CD8-positive, alpha-beta memory T cell (primary cell): ENCODE data around the gene TIMP3. TPM values are rescaled to one million over a fixed set of nuclear protein-coding genes. Genes with fewer than 3 reads are reported as not detected.
A peak's percentile ranks its signal among the peaks of the same experiment; 100 is the strongest.

Experiments
- CTCF ChIA-PET: fragments of 350-600 bp; sonication (Branson Sonifier 250); formaldehyde crosslinking; loops from one replicate; lab custom pipeline; 2021; ENCODE audit warnings: antibody characterized with exemption; lab: Charles Lee
- POLR2A ChIA-PET: fragments of 350-600 bp; sonication (Branson Sonifier 250); formaldehyde crosslinking; loops from one replicate; lab custom pipeline; 2021; ENCODE audit warnings: antibody characterized with exemption; lab: Charles Lee
- DNase-seq, 5 donors: peaks; one replicate each; pipeline versions ENCODE4 v3.0.0 to v3.0.0-alpha.2; 2020 to 2022; ENCODE audit warnings: mixed read lengths in 1 of 5
- H3K27ac ChIP-seq: one replicate; pipeline ENCODE4 v1.7.0; 2013; ENCODE audit warnings: low read depth, mild to moderate bottlenecking, low read length, moderate library complexity
- H3K27me3 ChIP-seq: 2 replicates; pipeline ENCODE4 v1.7.0; 2013; ENCODE audit warnings: low read length, mild to moderate bottlenecking; ENCODE audit not compliant: insufficient read depth, poor library complexity, severe bottlenecking
- H3K36me3 ChIP-seq: 2 replicates; pipeline ENCODE4 v1.7.0; 2013; ENCODE audit warnings: mild to moderate bottlenecking, low read length, moderate library complexity; ENCODE audit not compliant: insufficient read depth
- H3K4me1 ChIP-seq: 2 replicates; pipeline ENCODE4 v1.7.0; 2013; ENCODE audit warnings: mild to moderate bottlenecking, low read length, moderate library complexity; ENCODE audit not compliant: insufficient read depth
- H3K4me3 ChIP-seq: 2 replicates; pipeline ENCODE4 v1.7.0; 2013; ENCODE audit warnings: mild to moderate bottlenecking, low read length
- H3K9me3 ChIP-seq: 2 replicates; pipeline ENCODE4 v1.7.0; 2013; ENCODE audit warnings: mild to moderate bottlenecking, low read length
- H3K27ac Mint-ChIP-seq, 8 donors: one replicate each; pipeline ENCODE4 v1.8.0; 2020 to 2021; ENCODE audit warnings: mixed read lengths in 8 of 8, mild to moderate bottlenecking in 6 of 8, inconsistent platforms in 3 of 8, moderate library complexity in 3 of 8
- H3K27me3 Mint-ChIP-seq, 2 donors: one replicate each; pipeline ENCODE4 v1.8.0; 2020 to 2021; ENCODE audit warnings: mixed read lengths in 2 of 2, mild to moderate bottlenecking in 1 of 2, moderate library complexity in 1 of 2
- H3K36me3 Mint-ChIP-seq, 3 donors: one replicate each; pipeline ENCODE4 v1.8.0; 2020 to 2021; ENCODE audit warnings: mixed read lengths in 3 of 3, inconsistent platforms in 1 of 3, mild to moderate bottlenecking in 1 of 3
- H3K4me1 Mint-ChIP-seq, 3 donors: one replicate each; pipeline ENCODE4 v1.8.0; 2020 to 2021; ENCODE audit warnings: mixed read lengths in 3 of 3, inconsistent platforms in 1 of 3, mild to moderate bottlenecking in 1 of 3
- H3K4me3 Mint-ChIP-seq, 7 donors: one replicate each; pipeline ENCODE4 v1.8.0; 2020 to 2021; ENCODE audit warnings: mixed read lengths in 7 of 7, mild to moderate bottlenecking in 6 of 7, moderate library complexity in 4 of 7, inconsistent platforms in 2 of 7
- H3K9me3 Mint-ChIP-seq, 5 donors: one replicate each; pipeline ENCODE4 v1.8.0; 2020 to 2022; ENCODE audit warnings: mixed read lengths in 5 of 5, mild to moderate bottlenecking in 3 of 5, moderate library complexity in 2 of 5, inconsistent platforms in 1 of 5
- polyA plus RNA-seq: library from polyadenylated mRNA; unstranded; fragments of 300-500 nt; fragmentation: Illumina TruSeq; gene quantifications from one replicate; pipeline ENCODE4 v1.2.3, GENCODE V29; 2021
- total RNA-seq, 2 experiments: library from RNA; stranded (reverse); gene quantifications; one replicate each; pipeline ENCODE4 v1.2.3, GENCODE V29; 2021

The TIMP3 gene
- total and polyA plus RNA-seq, 3 experiments from 2014 or later: 0.22 to 0.24 TPM; not detected in 1

GRCh38 chr22:32830957-32831356 is 29.5 kb downstream of the TIMP3 start:
- H3K9me3 Mint-ChIP-seq: no peaks in the 10 kb centered on the region
- Histone ChIP-seq H3K27ac (no peak overlapping the region), H3K4me3 (no peak overlapping the region), H3K9me3 (no peaks in the 10 kb centered on the region), H3K4me1 (no peaks in the 10 kb centered on the region), H3K27me3 (no peaks in the 10 kb centered on the region), H3K36me3 (no peaks in the 10 kb centered on the region)
- H3K27ac Mint-ChIP-seq: peak overlapping the region in 2 of 8 donors; percentile 16 to 43
- peaks cover 0 to 4% (median 0%) of the 10 kb centered on the region in 3 donors for H3K4me1 Mint-ChIP-seq
- ChIA-PET POLR2A (no interaction called here), CTCF (interaction anchor here (1.4 kb wide), 1 partner anchor 18 kb away, joined by 3 read pairs; no protein-coding TSS in a partner anchor)
- H3K27me3 Mint-ChIP-seq: no peaks in the 10 kb centered on the region
- no peak overlapping the region for H3K4me3 Mint-ChIP-seq
- no peaks in the 10 kb centered on the region for H3K36me3 Mint-ChIP-seq
- no peak for DNase-seq

- H3K27ac Mint-ChIP-seq: no peak overlapping the region
- no peaks in the 10 kb centered on the region for H3K9me3 Mint-ChIP-seq
- ChIA-PET POLR2A (no interaction called here), CTCF (no interaction called here)
- no peak overlapping the region for H3K27ac ChIP-seq
- H3K36me3 ChIP-seq: no peaks in the 10 kb centered on the region
- H3K36me3 Mint-ChIP-seq: no peaks in the 10 kb centered on the region
- H3K27me3 ChIP-seq: no peaks in the 10 kb centered on the region
- H3K9me3 ChIP-seq: no peaks in the 10 kb centered on the region
- DNase-seq: no peak
- no peaks in the 10 kb centered on the region for H3K27me3 Mint-ChIP-seq
- H3K4me1 ChIP-seq: no peaks in the 10 kb centered on the region
- no peak overlapping the region for H3K4me3 Mint-ChIP-seq
- no peak overlapping the region for H3K4me3 ChIP-seq
- H3K4me1 Mint-ChIP-seq: peaks cover 0 to 4% (median 0%) of the 10 kb centered on the region in 3 donors
Observed at GRCh38 chr22:32831584-32831983, 30.1 kb downstream of the TIMP3 start.

- Histone ChIP-seq H3K4me1 (no peaks in the 10 kb centered on the region), H3K4me3 (no peak overlapping the region), H3K27me3 (no peaks in the 10 kb centered on the region), H3K27ac (no peak overlapping the region), H3K36me3 (no peaks in the 10 kb centered on the region), H3K9me3 (no peaks in the 10 kb centered on the region)
- no peak for DNase-seq
- Mint-ChIP-seq H3K27ac (no peak overlapping the region), H3K27me3 (no peaks in the 10 kb centered on the region), H3K36me3 (no peaks in the 10 kb centered on the region), H3K4me3 (no peak overlapping the region), H3K4me1 (peaks cover 0 to 4% (median 0%) of the 10 kb centered on the region in 3 donors), H3K9me3 (no peaks in the 10 kb centered on the region)
- POLR2A ChIA-PET: no interaction called here
- CTCF ChIA-PET: no interaction called here
Observed at GRCh38 chr22:32832174-32832573, 30.7 kb downstream of the TIMP3 start.

- H3K27me3 Mint-ChIP-seq: peaks cover 5 to 8% of the 10 kb centered on the region in 2 donors
- ChIA-PET POLR2A (no interaction called here), CTCF (no interaction called here)
- no peak overlapping the region for H3K4me3 ChIP-seq
- no peak for DNase-seq
- H3K36me3 ChIP-seq: no peaks in the 10 kb centered on the region
- no peaks in the 10 kb centered on the region for H3K4me1 ChIP-seq
- H3K36me3 Mint-ChIP-seq: no peaks in the 10 kb centered on the region
- H3K4me1 Mint-ChIP-seq: peaks cover 0 to 4% (median 0%) of the 10 kb centered on the region in 3 donors
- no peaks in the 10 kb centered on the region for H3K9me3 ChIP-seq
- H3K27me3 ChIP-seq: no peaks in the 10 kb centered on the region
- no peak overlapping the region for H3K27ac ChIP-seq
- no peak overlapping the region for H3K27ac Mint-ChIP-seq
- no peak overlapping the region for H3K4me3 Mint-ChIP-seq
- H3K9me3 Mint-ChIP-seq: peaks cover 0 to 2% (median 0%) of the 10 kb centered on the region in 5 donors
Observed at GRCh38 chr22:32836280-32837123, 35.0 kb downstream of the TIMP3 start.

GRCh38 chr22:32837142-32837541 is 35.6 kb downstream of the TIMP3 start:
- Histone ChIP-seq H3K4me1 (no peaks in the 10 kb centered on the region), H3K4me3 (no peak overlapping the region), H3K27me3 (no peaks in the 10 kb centered on the region), H3K27ac (no peak overlapping the region), H3K9me3 (no peaks in the 10 kb centered on the region), H3K36me3 (no peaks in the 10 kb centered on the region)
- H3K27me3 Mint-ChIP-seq: peaks cover 5 to 8% of the 10 kb centered on the region in 2 donors
- H3K27ac Mint-ChIP-seq: no peak overlapping the region
- no peak for DNase-seq
- CTCF ChIA-PET: no interaction called here
- peaks cover 0 to 2% (median 0%) of the 10 kb centered on the region in 5 donors for H3K9me3 Mint-ChIP-seq
- no peaks in the 10 kb centered on the region for H3K36me3 Mint-ChIP-seq
- POLR2A ChIA-PET: no interaction called here
- peaks cover 0 to under 1% (median 0%) of the 10 kb centered on the region in 3 donors for H3K4me1 Mint-ChIP-seq
- H3K4me3 Mint-ChIP-seq: no peak overlapping the region

- Histone ChIP-seq H3K27ac (no peak overlapping the region), H3K4me3 (no peak overlapping the region), H3K36me3 (no peaks in the 10 kb centered on the region), H3K27me3 (no peaks in the 10 kb centered on the region), H3K4me1 (no peaks in the 10 kb centered on the region), H3K9me3 (no peaks in the 10 kb centered on the region)
- POLR2A ChIA-PET: no interaction called here
- Mint-ChIP-seq H3K27me3 (peaks cover 5 to 14% of the 10 kb centered on the region in 2 donors), H3K27ac (no peak overlapping the region), H3K9me3 (peaks cover 0 to 2% (median 0%) of the 10 kb centered on the region in 5 donors), H3K4me3 (no peak overlapping the region), H3K36me3 (no peaks in the 10 kb centered on the region), H3K4me1 (no peaks in the 10 kb centered on the region)
- CTCF ChIA-PET: no interaction called here
- DNase-seq: no peak
Observed at GRCh38 chr22:32837803-32838202, 36.3 kb downstream of the TIMP3 start.

- ChIA-PET CTCF (no interaction called here), POLR2A (no interaction called here)
- Mint-ChIP-seq H3K4me3 (no peak overlapping the region), H3K27ac (no peak overlapping the region), H3K4me1 (no peaks in the 10 kb centered on the region), H3K9me3 (peaks cover 0 to 2% (median 0%) of the 10 kb centered on the region in 5 donors), H3K36me3 (no peaks in the 10 kb centered on the region), H3K27me3 (peaks cover 5 to 26% of the 10 kb centered on the region in 2 donors)
- Histone ChIP-seq H3K27ac (no peak overlapping the region), H3K27me3 (no peaks in the 10 kb centered on the region), H3K9me3 (no peaks in the 10 kb centered on the region), H3K36me3 (no peaks in the 10 kb centered on the region), H3K4me3 (no peak overlapping the region), H3K4me1 (no peaks in the 10 kb centered on the region)
- no peak for DNase-seq
Observed at GRCh38 chr22:32839831-32840584, 38.5 kb downstream of the TIMP3 start.

GRCh38 chr22:32841175-32841574 is 39.7 kb downstream of the TIMP3 start:
- no peaks in the 10 kb centered on the region for H3K27me3 ChIP-seq
- no peaks in the 10 kb centered on the region for H3K36me3 ChIP-seq
- no peaks in the 10 kb centered on the region for H3K4me1 ChIP-seq
- POLR2A ChIA-PET: no interaction called here
- Mint-ChIP-seq H3K4me3 (no peak overlapping the region), H3K4me1 (no peaks in the 10 kb centered on the region), H3K27me3 (peaks cover 5 to 26% of the 10 kb centered on the region in 2 donors), H3K9me3 (peaks cover 0 to 2% (median 0%) of the 10 kb centered on the region in 5 donors), H3K27ac (no peak overlapping the region), H3K36me3 (no peaks in the 10 kb centered on the region)
- CTCF ChIA-PET: no interaction called here
- no peak overlapping the region for H3K4me3 ChIP-seq
- H3K27ac ChIP-seq: no peak overlapping the region
- H3K9me3 ChIP-seq: no peaks in the 10 kb centered on the region
- no peak for DNase-seq
